SK-N-SH (cell line): Measurements from ENCODE around the gene PIH1D1.
"Not testable (repeated sequence)": the region's sequence is repeated elsewhere in the genome, so short reads cannot be mapped to it uniquely, and the experiment has no call there.

Source experiments
- EP300 ChIP-seq, 2 experiments: IDR thresholded peaks; 2 replicates each; pipeline versions ENCODE4 v1.4.0 to v1.6.1; 2012; ENCODE audit warnings: borderline replicate concordance in 1 of 2, low read depth in 1 of 2, low read length in 1 of 2
- EZH2phosphoT487 ChIP-seq: fragments of 200-600 bp; sonication (generic); IDR thresholded peaks from 2 replicates; pipeline ENCODE4 v1.6.1; 2017; ENCODE audit warnings: low read depth, mixed run types, mild to moderate bottlenecking, antibody characterized with exemption, moderate library complexity, borderline replicate concordance
- POLR2AphosphoS5 ChIP-seq: IDR thresholded peaks from 2 replicates; pipeline ENCODE4 v1.6.1; 2012; ENCODE audit warnings: low read depth, low read length
- RAD21 ChIP-seq: IDR thresholded peaks from 2 replicates; pipeline ENCODE4 v1.6.1; 2012; ENCODE audit warnings: mild to moderate bottlenecking, low read length
- RFX5 ChIP-seq: IDR thresholded peaks from 2 replicates; pipeline ENCODE4 v1.6.1; 2012; ENCODE audit warnings: mild to moderate bottlenecking, improper control_type of control experiment, low read length
- SIN3A ChIP-seq: IDR thresholded peaks from 2 replicates; pipeline ENCODE4 v1.6.1; 2012; ENCODE audit warnings: low read depth, mild to moderate bottlenecking, low read length, moderate library complexity, borderline replicate concordance
- TF ChIP-seq, protein P1 (sequence below): fragments of 200-600 bp; sonication (generic); IDR thresholded peaks from 2 replicates; pipeline ENCODE4 v1.6.1; 2017; ENCODE audit warnings: antibody characterized with exemption, mild to moderate bottlenecking, moderate library complexity
- TF ChIP-seq, protein P2 (sequence below): IDR thresholded peaks from 2 replicates; pipeline ENCODE4 v1.4.0; 2012; ENCODE audit warnings: low read depth

DNA sequence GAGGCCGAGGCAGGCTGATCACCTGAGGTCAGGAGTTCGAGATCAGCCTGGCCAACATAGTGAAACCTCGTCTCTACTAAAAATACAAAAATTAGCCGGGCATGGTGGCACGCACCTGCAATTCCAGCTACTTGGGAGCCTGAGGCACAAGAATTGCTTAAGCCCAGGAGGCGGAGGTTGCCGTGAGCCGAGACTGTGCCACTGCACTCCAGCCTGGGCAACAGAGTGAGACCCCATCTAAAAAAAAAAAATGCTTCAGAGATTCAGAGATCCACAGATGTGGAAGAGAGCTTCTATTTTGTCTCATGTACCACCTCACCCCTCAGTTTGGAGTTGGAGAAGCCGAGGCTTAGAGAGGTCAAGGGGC lies 21.9 kb upstream of the PIH1D1 start:
- TF ChIP-seq, protein P1, sequence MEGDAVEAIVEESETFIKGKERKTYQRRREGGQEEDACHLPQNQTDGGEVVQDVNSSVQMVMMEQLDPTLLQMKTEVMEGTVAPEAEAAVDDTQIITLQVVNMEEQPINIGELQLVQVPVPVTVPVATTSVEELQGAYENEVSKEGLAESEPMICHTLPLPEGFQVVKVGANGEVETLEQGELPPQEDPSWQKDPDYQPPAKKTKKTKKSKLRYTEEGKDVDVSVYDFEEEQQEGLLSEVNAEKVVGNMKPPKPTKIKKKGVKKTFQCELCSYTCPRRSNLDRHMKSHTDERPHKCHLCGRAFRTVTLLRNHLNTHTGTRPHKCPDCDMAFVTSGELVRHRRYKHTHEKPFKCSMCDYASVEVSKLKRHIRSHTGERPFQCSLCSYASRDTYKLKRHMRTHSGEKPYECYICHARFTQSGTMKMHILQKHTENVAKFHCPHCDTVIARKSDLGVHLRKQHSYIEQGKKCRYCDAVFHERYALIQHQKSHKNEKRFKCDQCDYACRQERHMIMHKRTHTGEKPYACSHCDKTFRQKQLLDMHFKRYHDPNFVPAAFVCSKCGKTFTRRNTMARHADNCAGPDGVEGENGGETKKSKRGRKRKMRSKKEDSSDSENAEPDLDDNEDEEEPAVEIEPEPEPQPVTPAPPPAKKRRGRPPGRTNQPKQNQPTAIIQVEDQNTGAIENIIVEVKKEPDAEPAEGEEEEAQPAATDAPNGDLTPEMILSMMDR = not testable (repeated sequence)
- not testable (repeated sequence) for TF ChIP-seq RFX5; POLR2AphosphoS5; RAD21; SIN3A; EP300 (IDR thresholded peaks at IDR 0.05; ENCODE audit: borderline replicate concordance in 1 of 2, low read depth in 1 of 2, low read length in 1 of 2); EZH2phosphoT487
- TF ChIP-seq, protein P2, sequence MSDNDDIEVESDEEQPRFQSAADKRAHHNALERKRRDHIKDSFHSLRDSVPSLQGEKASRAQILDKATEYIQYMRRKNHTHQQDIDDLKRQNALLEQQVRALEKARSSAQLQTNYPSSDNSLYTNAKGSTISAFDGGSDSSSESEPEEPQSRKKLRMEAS = not testable (repeated sequence)
